H1 (cell line): ENCODE data around the gene AFAP1L1. TPM values are rescaled to one million over a fixed set of nuclear protein-coding genes. Genes with fewer than 3 reads are reported as not detected.

Experiments
- CTCF ChIA-PET: fragments of 300-600 bp; sonication (Branson Sonifier 250); formaldehyde crosslinking; loops from one replicate; lab custom pipeline; 2021; ENCODE audit not compliant: partially characterized antibody; lab: Charles Lee
- POLR2A ChIA-PET: fragments of 300-600 bp; sonication (Branson Sonifier 250); formaldehyde crosslinking; loops from one replicate; lab custom pipeline; 2021; ENCODE audit warnings: inconsistent platforms; ENCODE audit not compliant: partially characterized antibody; lab: Charles Lee
- DNase-seq, 2 experiments: peaks; one replicate each; pipeline versions ENCODE4 v3.0.0 to v3.0.0-alpha.2; 2010 to 2022; ENCODE audit warnings: low spot score in 2 of 2, low read depth in 1 of 2, mixed read lengths in 1 of 2
- FAIRE-seq: peaks from 2 replicates; lab custom pipeline; 2011; peaks lifted over from hg19 to GRCh38; lab: Jason Lieb, UNC
- H2AFZ ChIP-seq: 2 replicates; pipeline ENCODE4 v1.8.1; 2012; ENCODE audit warnings: low read length, inconsistent platforms
- H2AK5ac ChIP-seq: 2 replicates; pipeline ENCODE4 v1.6.1; 2013; ENCODE audit warnings: low read depth, low read length
- H2BK120ac ChIP-seq: replicated peaks from 2 replicates; pipeline ENCODE3; 2013; ENCODE audit warnings: low read depth, low read length, inconsistent platforms
- H2BK12ac ChIP-seq: 2 replicates; pipeline ENCODE4 v1.6.1; 2013; ENCODE audit warnings: low read depth, low read length
- H2BK15ac ChIP-seq: 2 replicates; pipeline ENCODE4 v1.6.1; 2013; ENCODE audit warnings: low read length
- H2BK20ac ChIP-seq: 2 replicates; pipeline ENCODE4 v1.6.1; 2013; ENCODE audit warnings: low read length
- H2BK5ac ChIP-seq: 2 replicates; pipeline ENCODE4 v1.6.1; 2013; ENCODE audit warnings: low read depth, low read length
- H3K14ac ChIP-seq: 2 replicates; pipeline ENCODE4 v1.6.1; 2013; ENCODE audit warnings: inconsistent platforms; ENCODE audit not compliant: insufficient read length
- H3K18ac ChIP-seq: 2 replicates; pipeline ENCODE4 v1.6.1; 2013; ENCODE audit warnings: low read length; ENCODE audit errors: extremely low read depth
- H3K23ac ChIP-seq: 2 replicates; pipeline ENCODE4 v1.6.1; 2013; ENCODE audit warnings: inconsistent platforms; ENCODE audit not compliant: insufficient read length
- H3K23me2 ChIP-seq: 2 replicates; pipeline ENCODE4 v1.6.1; 2013; ENCODE audit warnings: low read depth, low read length
- H3K27ac ChIP-seq: 2 replicates; pipeline ENCODE4 v1.6.1; 2011; ENCODE audit warnings: low read depth, low read length, inconsistent platforms
- H3K27me3 ChIP-seq, 4 experiments: replicated peaks in 1 of 4; 1 replicate in 1 of 4; 2 replicates in 3 of 4; pipeline versions ENCODE4 v1.6.1 to v1.8.1; 2011 to 2013; ENCODE audit warnings: low read length in 3 of 4, mild to moderate bottlenecking in 3 of 4, inconsistent platforms in 2 of 4, mixed read lengths in 2 of 4, moderate library complexity in 1 of 4; ENCODE audit not compliant: control insufficient read depth in 3 of 4, insufficient read depth in 3 of 4; ENCODE audit errors: extremely low read depth in 1 of 4
- H3K36me3 ChIP-seq, 4 experiments: 2 replicates each; pipeline versions ENCODE4 v1.6.1 to v1.8.1; 2011 to 2013; ENCODE audit warnings: mild to moderate bottlenecking in 4 of 4, low read length in 3 of 4, moderate library complexity in 2 of 4, control low read depth in 1 of 4, inconsistent platforms in 1 of 4; ENCODE audit not compliant: insufficient read depth in 4 of 4, control insufficient read depth in 2 of 4
- H3K4ac ChIP-seq: replicated peaks from 2 replicates; pipeline ENCODE3; 2013; ENCODE audit warnings: low read length, low read depth, mixed read lengths, inconsistent platforms; ENCODE audit not compliant: insufficient read length
- H3K4me1 ChIP-seq, 4 experiments: replicated peaks in 1 of 4; 1 replicate in 1 of 4; 2 replicates in 3 of 4; pipeline versions ENCODE4 v1.6.1 to v1.8.1; 2011 to 2013; ENCODE audit warnings: low read length in 3 of 4, inconsistent platforms in 2 of 4, mixed read lengths in 1 of 4; ENCODE audit not compliant: insufficient read depth in 4 of 4, control insufficient read depth in 3 of 4
- H3K4me2 ChIP-seq, 2 experiments: 2 replicates each; pipeline versions ENCODE4 v1.6.1 to v1.8.1; 2011 to 2013; ENCODE audit warnings: low read depth in 2 of 2, low read length in 2 of 2, control low read depth in 1 of 2, inconsistent platforms in 1 of 2, mild to moderate bottlenecking in 1 of 2; ENCODE audit not compliant: insufficient read depth in 1 of 2
- H3K4me3 ChIP-seq, 4 experiments: fragments of 200-600, 300-600 bp in 1 of 4; sonication (generic), shearing (Covaris generic), sonication (Bioruptor Twin) in 1 of 4; 2 replicates each; pipeline versions ENCODE4 v1.5.1 to v1.8.1; 2011 to 2016; ENCODE audit warnings: low read length in 4 of 4, low read depth in 3 of 4, control low read depth in 2 of 4, inconsistent platforms in 2 of 4, mild to moderate bottlenecking in 2 of 4, mixed read lengths in 1 of 4, moderate library complexity in 1 of 4; ENCODE audit not compliant: insufficient read depth in 2 of 4; ENCODE audit errors: extremely low read depth in 1 of 4
- H3K56ac ChIP-seq: replicated peaks from 2 replicates; pipeline ENCODE3; 2013; ENCODE audit warnings: low read depth, mild to moderate bottlenecking, mixed read lengths, low read length, inconsistent platforms; ENCODE audit not compliant: insufficient read length
- H3K79me1 ChIP-seq: 2 replicates; pipeline ENCODE4 v1.6.1; 2013; ENCODE audit warnings: low read depth, low read length, control low read depth
- H3K79me2 ChIP-seq, 2 experiments: 2 replicates each; pipeline versions ENCODE4 v1.6.1 to v1.8.1; 2012 to 2013; ENCODE audit warnings: low read length in 2 of 2, mild to moderate bottlenecking in 2 of 2, inconsistent platforms in 1 of 2; ENCODE audit not compliant: insufficient read depth in 2 of 2, control insufficient read depth in 1 of 2
- H3K9ac ChIP-seq, 4 experiments: replicated peaks in 1 of 4; 1 replicate in 1 of 4; 2 replicates in 3 of 4; pipeline versions ENCODE4 v1.6.1 to v1.8.1; 2011 to 2013; ENCODE audit warnings: low read depth in 3 of 4, low read length in 3 of 4, control low read depth in 2 of 4, mild to moderate bottlenecking in 2 of 4, moderate library complexity in 2 of 4, inconsistent platforms in 1 of 4; ENCODE audit errors: extremely low read depth in 1 of 4
- H3K9me3 ChIP-seq, 2 experiments: 2 replicates each; pipeline versions ENCODE4 v1.6.1 to v1.8.1; 2012 to 2013; ENCODE audit warnings: mild to moderate bottlenecking in 2 of 2, moderate library complexity in 2 of 2, control low read depth in 1 of 2, inconsistent platforms in 1 of 2, low read depth in 1 of 2, low read length in 1 of 2, mixed read lengths in 1 of 2; ENCODE audit not compliant: insufficient read depth in 2 of 2
- H4K20me1 ChIP-seq, 2 experiments: replicated peaks in 1 of 2; 2 replicates each; pipeline versions ENCODE3 to v1.8.1; 2011 to 2013; ENCODE audit warnings: inconsistent platforms in 2 of 2, low read length in 2 of 2, mild to moderate bottlenecking in 1 of 2; ENCODE audit not compliant: insufficient read depth in 2 of 2, control insufficient read depth in 1 of 2
- H4K5ac ChIP-seq: 2 replicates; pipeline ENCODE4 v1.6.1; 2013; ENCODE audit warnings: low read length, low read depth, mixed read lengths, inconsistent platforms; ENCODE audit not compliant: insufficient read length
- H4K8ac ChIP-seq: 2 replicates; pipeline ENCODE4 v1.8.0; 2013; ENCODE audit warnings: mild to moderate bottlenecking, moderate library complexity, low read length, inconsistent platforms; ENCODE audit not compliant: insufficient read depth; ENCODE audit errors: extremely low read depth
- H4K91ac ChIP-seq: replicated peaks from 2 replicates; pipeline ENCODE3; 2013; ENCODE audit warnings: low read length, mixed read lengths, inconsistent platforms; ENCODE audit not compliant: insufficient read length
- CEBPB ChIP-seq: IDR thresholded peaks from 2 replicates; pipeline ENCODE4 v1.6.1; 2012; ENCODE audit warnings: low read depth, low read length
- CHD2 ChIP-seq: IDR thresholded peaks from 2 replicates; pipeline ENCODE4 v1.6.1; 2012; ENCODE audit warnings: low read length, improper control_type of control experiment
- EZH2 ChIP-seq: fragments of 200-600 bp; sonication (generic); IDR thresholded peaks from 2 replicates; pipeline ENCODE4 v1.7.1; 2012; ENCODE audit warnings: low read depth, mild to moderate bottlenecking, moderate library complexity, low read length, inconsistent platforms; ENCODE audit not compliant: severe bottlenecking
- GABPA ChIP-seq: IDR thresholded peaks from 2 replicates; pipeline ENCODE4 v1.6.1; 2011; ENCODE audit warnings: mild to moderate bottlenecking, low read length, moderate library complexity, borderline replicate concordance; ENCODE audit not compliant: insufficient read depth
- JUN ChIP-seq: IDR thresholded peaks from 2 replicates; pipeline ENCODE4 v1.6.1; 2011; ENCODE audit warnings: low read depth, mild to moderate bottlenecking, improper control_type of control experiment, low read length
- KDM4A ChIP-seq: IDR thresholded peaks from one replicate; pipeline ENCODE4 v1.7.1; 2012; ENCODE audit warnings: low read depth, mild to moderate bottlenecking, moderate library complexity, low read length, inconsistent platforms; ENCODE audit not compliant: severe bottlenecking
- POLR2AphosphoS5 ChIP-seq: IDR thresholded peaks from 2 replicates; pipeline ENCODE4 v1.6.1; 2011; ENCODE audit warnings: low read depth, low read length
- RAD21 ChIP-seq, 2 experiments: IDR thresholded peaks in 1 of 2; conservative IDR thresholded peaks in 1 of 2; 2 replicates each; pipeline ENCODE4 v1.6.1; 2011; ENCODE audit warnings: low read depth in 2 of 2, low read length in 2 of 2, improper control_type of control experiment in 1 of 2, inconsistent platforms in 1 of 2, mild to moderate bottlenecking in 1 of 2, moderate library complexity in 1 of 2
- SIN3A ChIP-seq, 2 experiments: IDR thresholded peaks in 1 of 2; conservative IDR thresholded peaks in 1 of 2; 2 replicates each; pipeline ENCODE4 v1.6.1; 2011 to 2012; ENCODE audit warnings: low read length in 2 of 2, improper control_type of control experiment in 1 of 2, low read depth in 1 of 2, mild to moderate bottlenecking in 1 of 2
- SUZ12 ChIP-seq: fragments of 200-600 bp; sonication (generic); IDR thresholded peaks from 2 replicates; pipeline ENCODE4 v1.6.1; 2012; ENCODE audit warnings: mild to moderate bottlenecking, inconsistent platforms, low read length, moderate library complexity, mixed read lengths
- TAF1 ChIP-seq: IDR thresholded peaks from 2 replicates; pipeline ENCODE4 v1.6.1; 2011; ENCODE audit warnings: mild to moderate bottlenecking, low read depth, low read length
- WGBS, 2 experiments: shearing (Covaris generic) in 1 of 2; methylation state at CpG; one replicate each; pipeline versions ENCODE4 v1.1.6 to v1.1.7; 2013 to 2015; ENCODE audit warnings: low lambda C conversion rate in 2 of 2, mixed read lengths in 2 of 2, inconsistent platforms in 1 of 2, low coverage in 1 of 2, missing lambda C conversion rate in 1 of 2; ENCODE audit not compliant: insufficient replicate concordance in 2 of 2, insufficient coverage in 1 of 2, insufficient read length in 1 of 2; ENCODE audit errors: extremely low coverage in 1 of 2, missing lambda C conversion rate in 1 of 2; 5-methylcytosine and 5-hydroxymethylcytosine counted together
- polyA plus RNA-seq, 7 experiments: library from polyadenylated mRNA; depleted of rRNA in 3 of 7; stranded (reverse) in 5 of 7; unstranded in 2 of 7; fragments of >200 nt in 5 of 7; fragments of 200-250 nt in 2 of 7; gene quantifications; 1 replicate in 5 of 7; 2 replicates in 1 of 7; 4 replicates in 1 of 7; pipeline versions ENCODE4 v1.2.1 to v1.2.3, GENCODE V29; 2011 to 2013; ENCODE audit warnings: missing spikeins in 2 of 7, mixed read lengths in 2 of 7
- total RNA-seq: library from RNA; stranded (reverse); fragmentation: NEBNext Ultra II Directional; extraction: Animal tissue kit (Norgen Biotek cat#: 25700); gene quantifications from 2 replicates; pipeline ENCODE4 v1.2.1, GENCODE V29; 2021
- TF ChIP-seq, protein P1 (sequence below): IDR thresholded peaks from 2 replicates; pipeline ENCODE4 v1.6.1; 2012; ENCODE audit warnings: inconsistent platforms

The AFAP1L1 gene
- total and polyA plus RNA-seq, 2 of the 8 experiments (the other 6 are each of a cell fraction or from before 2014, with no cell fraction given), result 0.79 to 4.7 TPM

- WGBS, 2 experiments, result 76% methylated on average over 12 of the region's 12 CpGs; no CpG with 5 or more reads in 1 of the 2 experiments
- H3K79me1 ChIP-seq, result no peaks in the 10 kb centered on the region
- DNase-seq (no peak), FAIRE-seq (no peak)
- H2BK120ac ChIP-seq, result no peak overlapping the region
- ChIA-PET CTCF (interaction anchor here (1.0 to 5.1 kb wide), 3 partner anchors 9 to 76 kb away, joined by 3 to 28 read pairs (median 8); no protein-coding TSS in a partner anchor), POLR2A (interaction anchor here (1.3 to 1.9 kb wide), 2 partner anchors 23 to 24 kb away, joined by 4 to 10 read pairs; partner anchors contain the start of gene GRPEL2)
- no peak overlapping the region for H2BK20ac ChIP-seq
- no peak overlapping the region for H4K91ac ChIP-seq
- no peaks in the 10 kb centered on the region for H3K36me3 ChIP-seq
- no peak overlapping the region for H2BK12ac ChIP-seq
- no peak overlapping the region for H3K27ac ChIP-seq
- no peak overlapping the region for H2BK15ac ChIP-seq
- H3K23me2 ChIP-seq, result no peaks in the 10 kb centered on the region
- H3K18ac ChIP-seq, result no peak overlapping the region
- H2AFZ ChIP-seq, result no peak overlapping the region
- H2AK5ac ChIP-seq, result no peak overlapping the region
- no peak overlapping the region for H3K4ac ChIP-seq
- H3K79me2 ChIP-seq, result no peaks in the 10 kb centered on the region
- H3K23ac ChIP-seq, result no peak overlapping the region
- peaks cover 0 to 6% (median under 1%) of the 10 kb centered on the region in 4 experiments; a peak in 4 of 7 replicates for H3K4me1 ChIP-seq
- H4K20me1 ChIP-seq, result no peaks in the 10 kb centered on the region
- no peak overlapping the region for H3K14ac ChIP-seq
- H4K5ac ChIP-seq, result no peak overlapping the region
- H4K8ac ChIP-seq, result no peak overlapping the region
- H3K27me3 ChIP-seq, result no peaks in the 10 kb centered on the region
- H3K4me3 ChIP-seq, result no peak overlapping the region
- H3K56ac ChIP-seq, result no peak overlapping the region
- H3K9ac ChIP-seq, result no peak overlapping the region
- H3K4me2 ChIP-seq, result no peak overlapping the region
- H3K9me3 ChIP-seq, result no peaks in the 10 kb centered on the region
- H2BK5ac ChIP-seq, result no peak overlapping the region
- TF ChIP-seq RAD21 (IDR thresholded peaks at IDR 0.05 in 1 of 2, conservative IDR thresholded peaks at IDR 0.05 in 1 of 2; ENCODE audit: low read depth in 2 of 2, low read length in 2 of 2) (peak in 1 of 2 experiments; percentile 18; a peak in 1 of 4 replicates), SUZ12 (no peak), CHD2 (no peak), JUN (no peak), CEBPB (no peak), GABPA (no peak), KDM4A (no peak), EZH2 (no peak), TAF1 (no peak), SIN3A (conservative IDR thresholded peaks at IDR 0.05 in 1 of 2, IDR thresholded peaks at IDR 0.05 in 1 of 2; ENCODE audit: low read depth in 1 of 2, low read length in 2 of 2) (no peak), POLR2AphosphoS5 (no peak)
- TF ChIP-seq, protein P1, sequence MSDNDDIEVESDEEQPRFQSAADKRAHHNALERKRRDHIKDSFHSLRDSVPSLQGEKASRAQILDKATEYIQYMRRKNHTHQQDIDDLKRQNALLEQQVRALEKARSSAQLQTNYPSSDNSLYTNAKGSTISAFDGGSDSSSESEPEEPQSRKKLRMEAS, result no peak
Measured at GRCh38 chr5:149322518-149322917, 50.9 kb downstream of the AFAP1L1 start.
